BE2C (cell line): ENCODE data around the gene RNF19B.

Experiments used
- DNase-seq: peaks from one replicate; pipeline ENCODE4 v3.0.0-alpha.2; 2020
- H3K27me3 ChIP-seq: fragments of 250-450 bp; sonication (Bioruptor Pico); 2 replicates; pipeline ENCODE4 v1.5.1; 2020; ENCODE audit warnings: mild to moderate bottlenecking
- H3K36me3 ChIP-seq: fragments of 250-450 bp; sonication (Bioruptor Pico); 2 replicates; pipeline ENCODE4 v1.5.1; 2020; ENCODE audit warnings: mild to moderate bottlenecking
- H3K4me1 ChIP-seq: fragments of 250-450 bp; sonication (Bioruptor Pico); 2 replicates; pipeline ENCODE4 v1.5.1; 2020
- H3K4me3 ChIP-seq: 2 replicates; pipeline ENCODE4 v1.5.1; 2011; ENCODE audit warnings: low read depth, low read length
- H3K9me3 ChIP-seq: fragments of 250-450 bp; sonication (Bioruptor Pico); 2 replicates; pipeline ENCODE4 v1.5.1; 2020
- TF ChIP-seq, protein P1 (sequence below): IDR thresholded peaks from 2 replicates; pipeline ENCODE4 v1.5.1; 2012; ENCODE audit warnings: mild to moderate bottlenecking, low read depth, low read length

Gene RNF19B

GRCh38 chr1:32946413-32946812 lies 18.2 kb downstream of the RNF19B start:
- H3K4me1 ChIP-seq = no peaks in the 10 kb centered on the region
- H3K27me3 ChIP-seq = no peaks in the 10 kb centered on the region
- no peak overlapping the region for H3K4me3 ChIP-seq
- H3K36me3 ChIP-seq = no peaks in the 10 kb centered on the region
- H3K9me3 ChIP-seq = no peaks in the 10 kb centered on the region
- no peak for DNase-seq
- TF ChIP-seq, protein P1, sequence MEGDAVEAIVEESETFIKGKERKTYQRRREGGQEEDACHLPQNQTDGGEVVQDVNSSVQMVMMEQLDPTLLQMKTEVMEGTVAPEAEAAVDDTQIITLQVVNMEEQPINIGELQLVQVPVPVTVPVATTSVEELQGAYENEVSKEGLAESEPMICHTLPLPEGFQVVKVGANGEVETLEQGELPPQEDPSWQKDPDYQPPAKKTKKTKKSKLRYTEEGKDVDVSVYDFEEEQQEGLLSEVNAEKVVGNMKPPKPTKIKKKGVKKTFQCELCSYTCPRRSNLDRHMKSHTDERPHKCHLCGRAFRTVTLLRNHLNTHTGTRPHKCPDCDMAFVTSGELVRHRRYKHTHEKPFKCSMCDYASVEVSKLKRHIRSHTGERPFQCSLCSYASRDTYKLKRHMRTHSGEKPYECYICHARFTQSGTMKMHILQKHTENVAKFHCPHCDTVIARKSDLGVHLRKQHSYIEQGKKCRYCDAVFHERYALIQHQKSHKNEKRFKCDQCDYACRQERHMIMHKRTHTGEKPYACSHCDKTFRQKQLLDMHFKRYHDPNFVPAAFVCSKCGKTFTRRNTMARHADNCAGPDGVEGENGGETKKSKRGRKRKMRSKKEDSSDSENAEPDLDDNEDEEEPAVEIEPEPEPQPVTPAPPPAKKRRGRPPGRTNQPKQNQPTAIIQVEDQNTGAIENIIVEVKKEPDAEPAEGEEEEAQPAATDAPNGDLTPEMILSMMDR = no peak

DNA sequence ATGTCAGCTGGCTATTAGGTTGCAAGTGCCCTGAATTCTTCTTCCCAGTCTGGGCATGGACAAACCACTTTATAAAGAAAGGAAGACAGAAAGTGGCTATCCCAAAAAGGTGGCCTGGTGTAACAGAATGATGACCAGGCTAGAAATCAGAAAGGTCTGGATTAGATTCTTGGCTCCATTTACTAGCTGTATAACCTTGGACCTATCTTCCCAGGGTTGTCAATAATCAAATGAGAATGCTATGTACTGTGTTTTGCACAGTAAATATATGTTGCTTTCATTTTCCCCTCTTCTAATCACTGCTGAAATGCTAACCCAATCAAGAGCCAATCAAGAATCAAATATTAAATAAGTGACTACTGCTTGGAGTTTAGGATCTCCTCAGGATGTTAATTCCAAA lies 20.4 kb downstream of the RNF19B start:
- H3K27me3 ChIP-seq = no peaks in the 10 kb centered on the region
- no peaks in the 10 kb centered on the region for H3K9me3 ChIP-seq
- TF ChIP-seq, protein P1 = no peak
- H3K4me1 ChIP-seq = no peaks in the 10 kb centered on the region
- no peak for DNase-seq
- no peaks in the 10 kb centered on the region for H3K36me3 ChIP-seq
- H3K4me3 ChIP-seq = no peak overlapping the region

- no peaks in the 10 kb centered on the region for H3K9me3 ChIP-seq
- H3K36me3 ChIP-seq = no peaks in the 10 kb centered on the region
- H3K4me3 ChIP-seq = no peak overlapping the region
- no peaks in the 10 kb centered on the region for H3K27me3 ChIP-seq
- TF ChIP-seq, protein P1 = no peak
- DNase-seq = no peak
- no peaks in the 10 kb centered on the region for H3K4me1 ChIP-seq
Observed at GRCh38 chr1:32939655-32940371, 24.8 kb downstream of the RNF19B start.

GRCh38 chr1:32937061-32937460 lies 27.5 kb downstream of the RNF19B start:
- H3K36me3 ChIP-seq = no peaks in the 10 kb centered on the region
- no peaks in the 10 kb centered on the region for H3K27me3 ChIP-seq
- H3K9me3 ChIP-seq = no peaks in the 10 kb centered on the region
- H3K4me1 ChIP-seq = no peaks in the 10 kb centered on the region
- no peak for DNase-seq
- TF ChIP-seq, protein P1 = no peak
- no peak overlapping the region for H3K4me3 ChIP-seq

DNA sequence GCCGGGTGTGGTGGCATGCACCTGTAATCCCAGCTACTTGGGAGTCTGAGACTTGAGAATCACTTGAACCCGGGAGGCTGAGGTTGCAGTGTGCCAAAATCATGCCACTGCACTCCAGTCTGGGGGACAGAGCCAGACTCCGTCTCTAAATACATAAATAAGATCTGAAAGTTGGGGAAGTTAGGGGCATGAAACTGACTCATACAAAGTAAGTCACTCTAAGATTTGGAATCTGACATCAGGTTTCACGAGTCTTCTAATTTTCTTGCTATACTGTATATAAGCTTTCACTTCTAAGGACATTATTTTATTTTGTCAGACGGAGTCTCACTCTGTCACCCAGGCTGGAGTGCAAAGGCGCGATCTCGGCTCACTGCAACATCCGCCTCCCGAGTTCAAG lies 30.1 kb downstream of the RNF19B start:
- Histone ChIP-seq H3K4me3 (no peak overlapping the region), H3K9me3 (no peaks in the 10 kb centered on the region), H3K27me3 (no peaks in the 10 kb centered on the region), H3K4me1 (no peaks in the 10 kb centered on the region), H3K36me3 (no peaks in the 10 kb centered on the region)
- TF ChIP-seq, protein P1 = no peak
- no peak for DNase-seq

GRCh38 chr1:32933742-32934322 lies 30.8 kb downstream of the RNF19B start:
- DNase-seq = peak; percentile 37
- H3K4me3 ChIP-seq = no peak overlapping the region
- H3K36me3 ChIP-seq = no peaks in the 10 kb centered on the region
- H3K4me1 ChIP-seq = no peaks in the 10 kb centered on the region
- no peaks in the 10 kb centered on the region for H3K27me3 ChIP-seq
- TF ChIP-seq, protein P1 = no peak
- H3K9me3 ChIP-seq = no peaks in the 10 kb centered on the region
